Measurements from ENCODE around the gene TMEM203.

Gene TMEM203

GRCh38 chr9:137187386-137187785 is 18.1 kb downstream of the TMEM203 start:
- no peak overlapping the region for H3K27ac ChIP-seq
- no peak for TF ChIP-seq CTCF (IDR thresholded peaks at IDR 0.05)
- TF ChIP-seq ZFX (IDR thresholded peaks at IDR 0.05; ENCODE audit: borderline replicate concordance): no peak

GRCh38 chr9:137186385-137186784 is 19.1 kb downstream of the TMEM203 start:
- TF ChIP-seq CTCF (IDR thresholded peaks at IDR 0.05): no peak
- no peak for TF ChIP-seq ZFX (IDR thresholded peaks at IDR 0.05; ENCODE audit: borderline replicate concordance)
- no peak overlapping the region for H3K27ac ChIP-seq

GRCh38 chr9:137185921-137186320 is 19.5 kb downstream of the TMEM203 start:
- no peak overlapping the region for H3K27ac ChIP-seq

GRCh38 chr9:137184881-137185660 is 20.4 kb downstream of the TMEM203 start:
- TF ChIP-seq ZFX (IDR thresholded peaks at IDR 0.05; ENCODE audit: borderline replicate concordance) (no peak), CTCF (IDR thresholded peaks at IDR 0.05) (no peak)
- no peak overlapping the region for H3K27ac ChIP-seq

More at GRCh38 chr9:137185921-137186320, 19.5 kb downstream of the TMEM203 start:
- TF ChIP-seq CTCF (IDR thresholded peaks at IDR 0.05): no peak
- no peak for TF ChIP-seq ZFX (IDR thresholded peaks at IDR 0.05; ENCODE audit: borderline replicate concordance)

- TF ChIP-seq CTCF (IDR thresholded peaks at IDR 0.05) (no peak), ZFX (IDR thresholded peaks at IDR 0.05; ENCODE audit: borderline replicate concordance) (no peak)
Measured at GRCh38 chr9:137183980-137184595, 21.4 kb downstream of the TMEM203 start.

GRCh38 chr9:137182836-137183235 is 22.6 kb downstream of the TMEM203 start:
- TF ChIP-seq CTCF (IDR thresholded peaks at IDR 0.05) (no peak), ZFX (IDR thresholded peaks at IDR 0.05; ENCODE audit: borderline replicate concordance) (no peak)

More at GRCh38 chr9:137183980-137184595, 21.4 kb downstream of the TMEM203 start:
- no peak overlapping the region for H3K27ac ChIP-seq

GRCh38 chr9:137181680-137182079 is 23.8 kb downstream of the TMEM203 start:
- no peak for TF ChIP-seq ZFX (IDR thresholded peaks at IDR 0.05; ENCODE audit: borderline replicate concordance)
- TF ChIP-seq CTCF (IDR thresholded peaks at IDR 0.05): no peak
- H3K27ac ChIP-seq: no peak overlapping the region

More at GRCh38 chr9:137182836-137183235, 22.6 kb downstream of the TMEM203 start:
- no peak overlapping the region for H3K27ac ChIP-seq

Measured in 22Rv1 (cell line).